ENCODE measurements around the gene DNAH14. TPM values are rescaled to one million over a fixed set of nuclear protein-coding genes. Genes with fewer than 3 reads are reported as not detected.

The DNAH14 gene
- total RNA-seq, 1 experiment from 2014 or later: 47.0 TPM

GRCh38 chr1:225423518-225423855 lies 494.0 kb downstream of the DNAH14 start:
- no TSS peak for BruUV-seq (replicated peaks)
- peaks cover 41% of the 10 kb centered on the region for H3K4me1 ChIP-seq (ENCODE audit: control insufficient read depth, insufficient read depth, low read length)
- no peak overlapping the region for H3K4me3 ChIP-seq (ENCODE audit: low read depth in 2 of 2, low read length in 2 of 2)
- H3K27me3 ChIP-seq (ENCODE audit: control insufficient read depth, insufficient read depth, low read length): no peaks in the 10 kb centered on the region
- peaks cover 8% of the 10 kb centered on the region for H3K36me3 ChIP-seq (ENCODE audit: control insufficient read depth, insufficient read depth, low read length)
- peak overlapping the region; percentile 44; the same call in 1 of the 2 replicates for H3K27ac ChIP-seq (ENCODE audit: low read length)
- in situ Hi-C loops (cut with HindIII; ENCODE audit: low pct_unique_long_range_greater_than_20kb, low sequenced_read_pairs): no loop called here
- TF ChIP-seq POLR2AphosphoS5 (IDR thresholded peaks at IDR 0.05; ENCODE audit: low read depth, low read length) (no peak), SIN3A (IDR thresholded peaks at IDR 0.05; ENCODE audit: borderline replicate concordance, insufficient read depth, low read depth, low read length) (no peak), REST (IDR thresholded peaks at IDR 0.05; ENCODE audit: insufficient read depth in 1 of 2, low read depth in 2 of 2, low read length in 1 of 2) (no peak), TCF7L2 (IDR thresholded peaks at IDR 0.05; ENCODE audit: low read depth, low read length) (no peak)
- TF ChIP-seq, protein P1, sequence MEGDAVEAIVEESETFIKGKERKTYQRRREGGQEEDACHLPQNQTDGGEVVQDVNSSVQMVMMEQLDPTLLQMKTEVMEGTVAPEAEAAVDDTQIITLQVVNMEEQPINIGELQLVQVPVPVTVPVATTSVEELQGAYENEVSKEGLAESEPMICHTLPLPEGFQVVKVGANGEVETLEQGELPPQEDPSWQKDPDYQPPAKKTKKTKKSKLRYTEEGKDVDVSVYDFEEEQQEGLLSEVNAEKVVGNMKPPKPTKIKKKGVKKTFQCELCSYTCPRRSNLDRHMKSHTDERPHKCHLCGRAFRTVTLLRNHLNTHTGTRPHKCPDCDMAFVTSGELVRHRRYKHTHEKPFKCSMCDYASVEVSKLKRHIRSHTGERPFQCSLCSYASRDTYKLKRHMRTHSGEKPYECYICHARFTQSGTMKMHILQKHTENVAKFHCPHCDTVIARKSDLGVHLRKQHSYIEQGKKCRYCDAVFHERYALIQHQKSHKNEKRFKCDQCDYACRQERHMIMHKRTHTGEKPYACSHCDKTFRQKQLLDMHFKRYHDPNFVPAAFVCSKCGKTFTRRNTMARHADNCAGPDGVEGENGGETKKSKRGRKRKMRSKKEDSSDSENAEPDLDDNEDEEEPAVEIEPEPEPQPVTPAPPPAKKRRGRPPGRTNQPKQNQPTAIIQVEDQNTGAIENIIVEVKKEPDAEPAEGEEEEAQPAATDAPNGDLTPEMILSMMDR (IDR thresholded peaks at IDR 0.05): no peak
- H3K9me3 ChIP-seq (ENCODE audit: control insufficient read depth, insufficient read depth, low read depth, low read length): no peaks in the 10 kb centered on the region
- CTCF ChIA-PET: interaction anchor here (0.5 kb wide), 1 partner anchor 51 kb away, joined by 3 read pairs; no protein-coding TSS in a partner anchor
- POLR2A ChIA-PET: no interaction called here
- intact Hi-C loops (cut with micrococcal nuclease; ENCODE audit: unreplicated experiment): no loop called here
- DNase-seq (ENCODE audit: low read depth, low spot score) (no peak), ATAC-seq (no peak)

- no peak overlapping the region for H3K4me3 ChIP-seq (ENCODE audit: low read depth in 2 of 2, low read length in 2 of 2)
- BruUV-seq (replicated peaks): no TSS peak
- intact Hi-C loops (cut with micrococcal nuclease; ENCODE audit: unreplicated experiment): no loop called here
Measured at GRCh38 chr1:225424562-225425200, 495.2 kb downstream of the DNAH14 start.

DNA sequence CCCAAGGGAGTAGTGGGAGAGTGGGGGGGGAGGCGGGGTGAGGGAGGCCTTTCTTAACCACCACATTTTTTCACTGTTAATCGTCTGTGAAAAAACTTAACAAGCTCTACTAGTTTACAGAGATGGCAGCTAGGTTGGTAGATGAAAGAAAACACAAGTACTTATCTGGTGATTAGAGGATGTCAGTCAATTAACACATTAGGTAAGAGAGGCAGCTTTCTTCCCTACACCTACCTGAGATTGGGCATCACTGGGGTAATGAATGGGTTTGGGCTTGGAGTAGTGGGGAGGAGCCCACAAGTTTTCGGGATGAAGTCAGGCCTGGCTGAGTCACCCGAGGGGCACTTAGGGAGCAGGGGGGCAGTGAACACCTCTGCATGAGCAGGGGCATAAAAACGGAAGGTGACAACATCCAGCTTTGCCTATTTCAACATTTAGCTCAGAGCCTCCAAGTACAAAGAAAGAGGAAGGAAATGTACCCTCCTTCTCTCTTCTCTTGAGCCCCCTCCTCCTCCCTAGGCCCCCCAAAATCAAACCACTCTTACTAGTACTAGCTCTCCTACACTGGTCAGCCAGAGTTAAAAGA lies 495.8 kb downstream of the DNAH14 start:
- intact Hi-C loops (cut with micrococcal nuclease; ENCODE audit: unreplicated experiment) (no loop called here), in situ Hi-C loops (cut with HindIII; ENCODE audit: low pct_unique_long_range_greater_than_20kb, low sequenced_read_pairs) (no loop called here)
- peak overlapping the region; percentile 76; the same call in 1 of the 2 replicates for H3K27ac ChIP-seq (ENCODE audit: low read length)
- H3K27me3 ChIP-seq (ENCODE audit: control insufficient read depth, insufficient read depth, low read length): no peaks in the 10 kb centered on the region
- TF ChIP-seq TCF7L2 (IDR thresholded peaks at IDR 0.05; ENCODE audit: low read depth, low read length) (no peak), POLR2AphosphoS5 (IDR thresholded peaks at IDR 0.05; ENCODE audit: low read depth, low read length) (no peak), SIN3A (IDR thresholded peaks at IDR 0.05; ENCODE audit: borderline replicate concordance, insufficient read depth, low read depth, low read length) (no peak), REST (IDR thresholded peaks at IDR 0.05; ENCODE audit: insufficient read depth in 1 of 2, low read depth in 2 of 2, low read length in 1 of 2) (no peak)
- TF ChIP-seq, protein P1 (IDR thresholded peaks at IDR 0.05): no peak
- no peak for ATAC-seq
- no peak for DNase-seq (ENCODE audit: low read depth, low spot score)
- ChIA-PET CTCF (no interaction called here), POLR2A (interaction anchor here (0.5 to 0.7 kb wide), 3 partner anchors 12 to 244 kb away, joined by 3 to 5 read pairs (median 4); no protein-coding TSS in a partner anchor)
- H3K4me1 ChIP-seq (ENCODE audit: control insufficient read depth, insufficient read depth, low read length): peaks cover 41% of the 10 kb centered on the region
- no peaks in the 10 kb centered on the region; the same call in 1 of the 2 replicates for H3K36me3 ChIP-seq (ENCODE audit: control insufficient read depth, insufficient read depth, low read length)
- no TSS peak for BruUV-seq (replicated peaks)
- H3K9me3 ChIP-seq (ENCODE audit: control insufficient read depth, insufficient read depth, low read depth, low read length): no peaks in the 10 kb centered on the region
- no peak overlapping the region for H3K4me3 ChIP-seq (ENCODE audit: low read depth in 2 of 2, low read length in 2 of 2)

More at GRCh38 chr1:225424562-225425200, 495.2 kb downstream of the DNAH14 start:
- ChIA-PET CTCF (no interaction called here), POLR2A (no interaction called here)
- Histone ChIP-seq H3K9me3 (ENCODE audit: control insufficient read depth, insufficient read depth, low read depth, low read length) (no peaks in the 10 kb centered on the region), H3K27ac (ENCODE audit: low read length) (peak overlapping the region; percentile 52; the same call in 1 of the 2 replicates), H3K36me3 (ENCODE audit: control insufficient read depth, insufficient read depth, low read length) (peaks cover 1% of the 10 kb centered on the region), H3K27me3 (ENCODE audit: control insufficient read depth, insufficient read depth, low read length) (no peaks in the 10 kb centered on the region), H3K4me1 (ENCODE audit: control insufficient read depth, insufficient read depth, low read length) (peaks cover 41% of the 10 kb centered on the region)
- in situ Hi-C loops (cut with HindIII; ENCODE audit: low pct_unique_long_range_greater_than_20kb, low sequenced_read_pairs): no loop called here
- no peak for TF ChIP-seq TCF7L2 (IDR thresholded peaks at IDR 0.05; ENCODE audit: low read depth, low read length)
- TF ChIP-seq POLR2AphosphoS5 (IDR thresholded peaks at IDR 0.05; ENCODE audit: low read depth, low read length): no peak
- ATAC-seq: no peak
- no peak for DNase-seq (ENCODE audit: low read depth, low spot score)

Data from Panc1 (cell line).